ENCODE data around the gene LGMN. TPM values are rescaled to one million over a fixed set of nuclear protein-coding genes. Genes with fewer than 3 reads are reported as not detected.

The LGMN gene
- total and polyA plus RNA-seq, 2 of the 8 experiments (the other 6 are each of a cell fraction or from before 2014, with no cell fraction given), result 57.4 to 83.4 TPM

GRCh38 chr14:92726933-92727262 is 21.5 kb downstream of the LGMN start:
- H3K4me1 ChIP-seq (replicated peaks in 1 of 4; ENCODE audit: control insufficient read depth in 3 of 4, insufficient read depth in 4 of 4, low read length in 3 of 4), result no peaks in the 10 kb centered on the region
- H3K4ac ChIP-seq (replicated peaks; ENCODE audit: insufficient read length, low read depth, low read length), result no peak overlapping the region
- TF ChIP-seq CBX5 (IDR thresholded peaks at IDR 0.05; ENCODE audit: low read depth, low read length) (no peak), E2F6 (IDR thresholded peaks at IDR 0.05) (no peak), USF2 (IDR thresholded peaks at IDR 0.05; ENCODE audit: low read length) (no peak), BRCA1 (IDR thresholded peaks at IDR 0.05; ENCODE audit: low read depth, low read length) (no peak)
- ChIA-PET CTCF (ENCODE audit: partially characterized antibody) (interaction anchor here (0.6 kb wide), 2 partner anchors 66 to 771 kb away, joined by 3 read pairs; no protein-coding TSS in a partner anchor), POLR2A (ENCODE audit: partially characterized antibody) (no interaction called here)
- H3K23me2 ChIP-seq (ENCODE audit: low read depth, low read length), result no peaks in the 10 kb centered on the region
- no peak overlapping the region for H4K5ac ChIP-seq (ENCODE audit: insufficient read length, low read depth, low read length)
- no peak overlapping the region for H2BK120ac ChIP-seq (replicated peaks; ENCODE audit: low read depth, low read length)
- WGBS, 2 experiments (ENCODE audit: extremely low coverage in 1 of 2, insufficient coverage in 1 of 2, insufficient read length in 1 of 2, insufficient replicate concordance in 2 of 2, low coverage in 1 of 2, low lambda C conversion rate in 2 of 2, missing lambda C conversion rate in 1 of 2), result 87% methylated on average over 8 of the region's 8 CpGs; no CpG with 5 or more reads in 1 of the 2 experiments
- no peak overlapping the region for H2BK12ac ChIP-seq (ENCODE audit: low read depth, low read length)
- H3K9ac ChIP-seq (replicated peaks in 1 of 4; ENCODE audit: extremely low read depth in 1 of 4, low read depth in 3 of 4, low read length in 3 of 4), result no peak overlapping the region
- H2BK15ac ChIP-seq (ENCODE audit: low read length), result no peak overlapping the region
- no peak overlapping the region for H3K27ac ChIP-seq (ENCODE audit: low read depth, low read length)
- H3K14ac ChIP-seq (ENCODE audit: insufficient read length), result no peak overlapping the region
- H3K4me2 ChIP-seq (ENCODE audit: insufficient read depth in 1 of 2, low read depth in 2 of 2, low read length in 2 of 2), result no peak overlapping the region
- no peaks in the 10 kb centered on the region for H3K79me2 ChIP-seq (ENCODE audit: control insufficient read depth in 1 of 2, insufficient read depth in 2 of 2, low read length in 2 of 2)
- DNase-seq (ENCODE audit: low read depth in 1 of 2, low spot score in 2 of 2), result no peak
- no peak overlapping the region for H3K18ac ChIP-seq (ENCODE audit: extremely low read depth, low read length)
- H2AFZ ChIP-seq (ENCODE audit: low read length), result no peak overlapping the region
- H3K36me3 ChIP-seq (ENCODE audit: control insufficient read depth in 2 of 4, insufficient read depth in 4 of 4, low read length in 3 of 4), result peaks cover under 1 to 8% (median 4%) of the 10 kb centered on the region in 4 experiments; a peak in 4 of 8 replicates
- peaks cover 0 to 6% of the 10 kb centered on the region in 2 experiments for H4K20me1 ChIP-seq (replicated peaks in 1 of 2; ENCODE audit: control insufficient read depth in 1 of 2, insufficient read depth in 2 of 2, low read length in 2 of 2)
- no peak overlapping the region for H3K56ac ChIP-seq (replicated peaks; ENCODE audit: insufficient read length, low read depth, low read length)
- no peak overlapping the region for H2BK5ac ChIP-seq (ENCODE audit: low read depth, low read length)
- no peak overlapping the region for H3K23ac ChIP-seq (ENCODE audit: insufficient read length)
- H4K91ac ChIP-seq (replicated peaks; ENCODE audit: insufficient read length, low read length), result no peak overlapping the region
- H3K79me1 ChIP-seq (ENCODE audit: low read depth, low read length), result no peaks in the 10 kb centered on the region; the same call in 1 of the 2 replicates
- H4K8ac ChIP-seq (ENCODE audit: extremely low read depth, insufficient read depth, low read length), result no peak overlapping the region
- no peak overlapping the region for H2AK5ac ChIP-seq (ENCODE audit: low read depth, low read length)
- FAIRE-seq, result no peak
- H2BK20ac ChIP-seq (ENCODE audit: low read length), result no peak overlapping the region
- no peaks in the 10 kb centered on the region for H3K9me3 ChIP-seq (ENCODE audit: insufficient read depth in 2 of 2, low read depth in 1 of 2, low read length in 1 of 2)
- no peak overlapping the region for H3K4me3 ChIP-seq (ENCODE audit: extremely low read depth in 1 of 4, insufficient read depth in 2 of 4, low read depth in 3 of 4, low read length in 4 of 4)
- H3K27me3 ChIP-seq (replicated peaks in 1 of 4; ENCODE audit: control insufficient read depth in 3 of 4, extremely low read depth in 1 of 4, insufficient read depth in 3 of 4, low read length in 3 of 4), result no peaks in the 10 kb centered on the region

Measured in H1 (cell line).